Fibroblast of lung (primary cell): ENCODE data around the gene HIPK2.

ENCODE experiments used
- CTCF ChIP-seq, 2 donors: IDR thresholded peaks in 1 of 2; conservative IDR thresholded peaks in 1 of 2; 1 replicate in 1 of 2; 2 replicates in 1 of 2; pipeline ENCODE4 v1.5.1; 2011 to 2012; ENCODE audit warnings: low read length in 2 of 2, control low read depth in 1 of 2, inconsistent platforms in 1 of 2, low read depth in 1 of 2, mild to moderate bottlenecking in 1 of 2
- EZH2 ChIP-seq: IDR thresholded peaks from 2 replicates; pipeline ENCODE4 v1.5.1; 2012; ENCODE audit warnings: low read length, control low read depth, mild to moderate bottlenecking; ENCODE audit errors: missing control alignments

GRCh38 chr7:139720186-139720585, 57.6 kb downstream of the HIPK2 start:
- TF ChIP-seq CTCF (conservative IDR thresholded peaks at IDR 0.05 in 1 of 2, IDR thresholded peaks at IDR 0.05 in 1 of 2; ENCODE audit: low read depth in 1 of 2, low read length in 2 of 2) (no peak), EZH2 (no peak)
